Activated CD4-positive, alpha-beta T cell treated with anti-CD3 and anti-CD28 coated beads, Interleukin-2, Interleukin-4, amounts not matched to agents 100 ng/mL and 50 ng/mL, durations not matched to agents 16 hours and 8 hours (primary cell): ENCODE results near the gene RBMS3.
"Not testable (repeated sequence)": the region's sequence is repeated elsewhere in the genome, so short reads cannot be mapped to it uniquely, and the experiment has no call there.

ENCODE experiments used
- DNase-seq: peaks from one replicate; pipeline ENCODE4 v3.0.0-alpha.2; 2020; ENCODE audit warnings: low spot score

RBMS3 gene

DNA sequence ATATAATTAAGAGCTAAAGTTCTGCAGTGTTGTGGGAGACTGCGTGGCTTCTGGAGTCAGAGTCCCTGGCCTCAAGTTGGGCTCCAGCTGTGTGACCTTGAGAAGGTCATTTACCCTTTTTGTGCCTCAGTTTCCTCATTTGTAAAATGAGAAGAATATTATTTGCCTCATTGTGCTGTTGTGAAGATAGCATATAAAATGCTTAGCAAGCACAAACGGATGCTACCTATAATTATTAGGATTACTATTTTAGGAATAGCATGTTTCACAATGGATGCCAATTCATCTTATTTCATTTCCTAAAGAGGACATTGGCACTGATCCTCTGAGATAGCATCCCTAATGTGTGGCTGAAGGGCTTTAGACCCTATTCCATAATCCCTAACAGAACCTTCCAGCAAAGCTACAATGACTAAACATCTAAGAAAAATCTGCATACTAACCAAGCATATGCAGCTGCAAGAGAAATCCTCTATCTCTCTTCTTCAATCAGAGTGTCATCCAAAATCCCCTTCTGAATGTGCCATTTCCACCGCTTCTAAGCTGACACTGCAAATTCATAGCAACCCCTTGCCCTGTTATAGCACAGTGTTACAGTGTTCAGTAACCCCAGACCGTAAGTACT lies 148.3 kb downstream of the RBMS3 start:
- DNase-seq: no peak

DNA sequence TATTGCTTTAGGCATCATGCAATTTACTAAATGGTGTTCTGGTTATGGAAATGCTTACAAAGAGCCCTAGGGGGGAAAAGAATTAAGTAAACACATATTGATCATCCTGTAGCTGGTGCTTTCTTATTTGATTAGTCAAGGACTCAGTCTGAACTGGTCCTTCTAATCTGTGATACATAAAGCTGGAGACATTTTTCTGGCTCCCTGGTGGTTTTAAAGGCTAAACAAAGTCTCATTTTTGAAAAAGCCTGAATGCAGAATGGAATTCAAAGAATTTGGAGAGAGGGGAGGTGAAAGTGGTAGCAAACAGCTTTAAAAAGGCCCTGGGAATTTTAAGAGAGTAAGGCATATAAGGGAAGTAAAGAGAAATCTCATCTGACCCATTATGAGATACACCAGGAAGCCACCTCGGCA lies 149.7 kb downstream of the RBMS3 start:
- DNase-seq: no peak

DNA sequence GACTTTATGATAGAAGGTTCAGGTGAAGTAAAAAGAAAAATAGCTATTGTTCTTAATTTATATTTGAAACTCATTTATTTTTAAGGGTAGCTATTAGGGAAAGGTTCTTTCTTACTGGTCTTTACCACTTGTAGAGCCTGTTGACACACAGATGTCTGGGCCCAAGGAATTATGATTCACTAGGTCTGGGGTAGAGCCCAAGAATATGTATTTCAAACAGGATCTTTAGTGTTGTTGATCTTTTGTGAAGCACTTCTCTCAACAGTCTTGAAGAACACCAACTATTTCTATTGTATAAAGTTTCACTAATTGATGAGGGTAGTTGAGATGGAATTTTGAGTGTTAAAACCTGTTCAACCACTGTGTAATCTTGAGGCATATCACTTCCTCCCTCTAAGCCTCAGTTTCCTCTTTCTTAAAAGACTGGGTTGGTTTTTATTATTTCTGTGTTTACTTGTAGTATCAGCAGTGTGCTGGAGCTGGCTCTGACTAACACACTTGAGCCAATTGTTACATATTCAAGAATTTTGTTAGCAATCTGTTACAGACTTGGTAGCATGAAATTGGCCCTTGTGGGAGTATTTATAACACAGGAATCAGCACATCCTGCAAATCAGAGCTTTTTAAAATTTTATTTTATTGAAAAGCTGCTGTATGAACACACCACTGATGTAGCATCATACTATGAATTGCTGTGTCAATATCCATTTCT lies 155.9 kb downstream of the RBMS3 start:
- no peak for DNase-seq

DNA sequence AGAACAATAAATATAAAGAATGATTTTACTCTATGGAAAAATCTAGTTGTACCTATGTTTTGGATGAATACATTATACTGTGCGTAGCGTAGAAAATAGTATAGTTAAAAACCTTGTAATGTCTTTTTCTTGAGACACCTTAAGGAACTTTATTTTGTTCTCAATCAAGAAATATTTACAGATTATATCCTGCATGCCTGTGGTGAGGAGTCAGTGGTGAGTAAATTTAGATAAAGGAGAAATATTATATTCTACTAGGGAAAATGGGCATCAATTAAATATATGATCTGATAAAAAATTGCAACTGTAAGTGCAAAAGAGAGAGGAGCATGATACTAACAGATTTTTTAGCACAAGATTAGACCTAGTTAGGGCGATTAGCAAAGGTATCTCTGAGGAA lies 157.7 kb downstream of the RBMS3 start:
- DNase-seq: no peak

DNA sequence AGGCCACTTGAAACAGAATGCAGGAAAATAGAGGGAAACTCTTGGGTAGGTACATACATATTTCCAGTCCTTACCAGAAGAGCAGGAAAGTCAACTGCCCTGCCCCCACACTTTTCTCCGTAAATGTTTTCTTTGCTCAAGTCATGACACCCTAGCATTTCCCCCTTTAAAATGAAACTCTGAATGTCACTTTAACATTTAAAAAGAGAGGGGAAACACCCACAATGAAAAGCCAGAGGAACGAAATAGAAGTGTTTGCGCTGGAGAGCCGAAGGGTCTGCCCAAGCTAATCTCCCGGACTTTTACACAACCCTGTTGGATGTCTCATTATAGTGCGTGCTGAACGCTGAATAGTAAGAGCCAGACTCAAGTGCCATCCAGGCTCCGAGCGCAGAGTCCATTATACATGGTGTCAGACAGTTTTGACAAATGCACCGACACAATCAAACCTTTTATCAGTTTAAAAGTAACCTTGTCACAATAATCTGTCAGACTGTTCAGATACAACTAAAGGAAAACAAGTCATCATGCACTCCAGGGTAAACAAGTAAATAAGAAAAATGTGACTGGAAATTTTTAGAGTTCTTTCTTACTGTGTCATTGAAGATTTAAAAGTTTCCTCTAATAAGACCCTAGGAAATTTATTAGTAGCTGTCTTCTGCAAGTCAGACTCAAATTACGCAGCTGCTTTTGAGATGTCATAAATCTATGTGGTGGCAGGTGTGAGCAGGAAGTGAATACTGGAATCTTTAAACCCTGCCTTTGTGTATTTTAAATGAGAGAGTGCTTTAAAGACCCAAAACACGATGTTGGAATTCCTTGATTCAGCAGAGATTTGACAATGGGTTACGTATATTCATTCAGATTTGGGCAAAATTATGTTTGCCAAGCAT lies 159.8 kb downstream of the RBMS3 start:
- DNase-seq: no peak

DNA sequence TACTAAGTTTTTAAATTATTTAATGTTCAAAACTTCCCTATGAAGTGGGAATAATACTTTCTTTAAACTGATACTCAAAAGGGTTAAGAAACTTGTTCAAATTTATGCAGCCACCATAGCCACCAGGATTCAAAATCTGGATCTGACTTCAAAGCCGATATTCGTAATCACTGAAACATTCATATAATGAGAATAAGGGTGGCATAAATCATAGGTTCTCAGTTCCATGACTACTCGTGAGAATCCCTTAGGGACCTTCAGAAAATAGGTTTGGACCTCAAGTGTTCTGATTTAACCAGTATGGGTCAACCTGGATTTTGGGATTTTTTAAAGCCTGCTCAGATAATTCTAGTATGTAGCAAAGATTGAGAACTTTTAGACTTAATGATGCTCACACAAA lies 160.6 kb downstream of the RBMS3 start:
- no peak for DNase-seq

DNA sequence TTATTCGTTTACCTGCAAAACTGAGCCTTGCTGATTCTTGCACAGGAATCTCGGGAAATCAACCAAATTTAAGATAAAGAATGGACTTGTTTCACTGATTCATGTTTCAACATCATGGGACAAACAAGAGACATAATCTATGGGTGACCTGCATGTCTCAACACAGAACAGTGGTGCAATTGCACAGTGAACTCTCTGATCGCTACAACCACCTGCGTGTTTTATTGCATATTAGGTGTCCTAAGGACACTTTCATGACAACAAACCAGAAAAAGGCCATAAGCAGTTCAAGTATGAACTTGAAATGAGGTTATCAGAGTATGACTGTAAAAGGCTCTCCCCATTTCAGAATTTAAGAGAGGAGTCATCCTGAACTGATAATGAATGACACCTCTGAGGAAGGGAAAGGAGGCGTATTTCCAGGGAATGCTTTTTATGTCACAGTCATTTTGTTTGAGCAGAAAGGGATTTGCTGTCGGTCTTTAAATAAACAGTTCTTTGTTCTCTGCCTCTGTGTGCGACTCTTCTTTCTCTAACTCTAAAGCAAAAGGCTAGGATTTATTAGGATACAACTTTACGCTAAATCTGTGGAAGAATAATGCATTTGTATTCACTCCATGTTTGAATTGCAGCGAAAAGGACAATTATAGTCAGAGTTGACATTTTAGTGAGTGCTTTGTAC lies 167.2 kb downstream of the RBMS3 start:
- no peak for DNase-seq

DNA sequence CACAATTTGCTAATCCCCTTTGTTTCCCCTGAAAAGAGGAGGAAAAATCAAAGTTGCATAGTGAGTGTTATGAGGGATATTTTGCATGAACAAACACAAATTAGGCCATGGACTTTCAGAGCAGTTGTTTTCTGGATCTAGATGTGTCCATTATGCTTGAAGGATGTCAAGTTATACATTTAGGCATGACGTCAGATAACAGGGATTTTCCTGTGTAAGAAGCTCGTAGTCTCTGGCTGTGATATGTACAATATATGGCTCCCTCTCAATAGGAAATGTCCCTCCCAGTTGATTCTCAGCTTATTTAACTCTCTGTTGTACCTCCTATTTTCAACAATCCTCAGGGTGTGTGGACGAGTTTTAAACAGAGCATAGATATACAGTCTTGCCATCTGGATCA lies 171.0 kb downstream of the RBMS3 start:
- DNase-seq: no peak

DNA sequence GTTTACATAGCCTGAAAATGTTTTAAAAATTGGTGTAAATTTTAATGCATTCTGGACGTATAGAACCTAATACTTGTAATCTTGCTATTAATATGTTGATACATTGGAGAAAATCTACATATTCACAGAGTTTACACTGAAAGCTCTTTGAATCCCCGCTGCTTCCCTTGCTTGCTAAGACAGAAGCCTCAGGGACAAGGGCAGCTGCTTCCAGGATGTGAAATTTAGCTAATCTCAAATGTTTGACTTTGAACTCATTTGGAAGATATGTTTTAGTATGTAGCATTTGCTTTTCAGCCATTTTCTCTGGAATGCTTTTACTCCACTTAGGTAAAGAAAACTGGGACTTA lies 172.0 kb downstream of the RBMS3 start:
- DNase-seq: no peak

DNA sequence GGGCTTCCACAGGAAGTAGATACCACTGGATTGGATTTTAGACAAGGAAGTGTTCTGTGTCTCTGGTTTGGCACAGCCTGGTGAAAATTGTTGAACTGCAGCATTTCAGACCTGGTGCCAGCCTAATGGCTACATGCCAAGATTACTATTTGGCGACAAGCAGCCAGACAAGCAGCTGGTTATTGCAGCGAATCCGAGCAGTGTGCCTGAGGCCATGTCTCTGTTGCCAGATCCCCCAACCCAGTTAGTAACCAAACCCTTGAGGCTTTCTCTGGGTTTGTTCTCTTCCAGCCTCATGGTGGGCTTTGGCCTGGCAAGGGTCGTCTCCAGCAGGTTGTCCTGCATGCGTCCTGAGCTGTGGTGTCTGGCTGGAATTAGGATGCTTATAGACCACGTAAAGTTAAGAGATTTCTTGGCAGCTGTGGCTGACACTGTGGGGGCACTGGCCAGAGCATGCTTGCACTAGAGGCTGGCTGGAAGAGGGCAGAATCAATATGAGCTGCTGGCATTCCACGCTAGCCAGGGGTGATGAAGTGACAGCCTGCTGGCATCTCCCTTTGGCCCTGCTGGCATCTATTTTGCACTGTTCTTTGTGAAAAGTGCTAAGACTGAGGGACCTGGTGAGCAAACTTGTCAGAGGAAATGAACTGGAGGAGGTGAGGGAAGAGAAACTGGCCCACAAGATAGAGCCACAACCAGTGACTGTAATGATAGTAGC lies 172.6 kb downstream of the RBMS3 start:
- no peak for DNase-seq

DNA sequence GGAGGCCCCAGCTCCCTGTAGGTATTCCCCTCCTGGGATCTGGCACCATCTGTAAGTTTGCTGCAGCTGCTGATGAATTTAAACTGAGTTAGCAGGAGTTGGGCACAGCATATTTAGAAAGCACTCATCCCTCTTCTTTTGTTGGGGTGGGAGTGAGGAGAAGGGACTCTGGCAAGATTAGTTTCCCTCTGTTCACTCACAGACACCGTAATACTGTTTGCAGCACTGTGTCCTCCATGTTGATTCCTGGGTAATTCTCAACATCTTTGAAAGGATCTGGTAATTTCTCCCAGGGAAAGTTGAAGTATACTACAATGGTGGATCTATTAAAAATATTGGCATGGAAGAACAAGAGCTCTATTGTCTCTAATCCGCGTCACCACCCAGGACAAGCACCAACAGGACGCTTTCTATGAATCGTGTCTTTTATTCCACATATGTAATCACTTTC lies 173.3 kb downstream of the RBMS3 start:
- no peak for DNase-seq

DNA sequence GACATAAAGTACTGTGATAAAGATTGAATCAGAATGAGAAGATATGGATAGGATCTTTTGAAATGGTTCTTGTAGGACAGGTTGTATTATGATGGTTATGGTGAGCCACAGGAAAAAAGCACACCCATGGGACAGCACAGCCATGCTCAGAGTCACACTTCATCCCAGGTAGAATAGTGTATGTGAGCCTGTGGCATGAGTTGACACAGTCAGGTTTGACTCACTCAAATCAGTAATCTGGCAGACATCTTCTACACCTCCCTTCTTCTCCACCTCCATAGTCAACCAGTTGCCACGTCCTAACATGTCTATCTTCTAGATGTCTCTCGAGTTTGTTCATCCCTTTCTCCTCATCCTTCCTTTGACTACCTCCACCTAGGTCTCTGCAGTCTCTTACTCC lies 176.0 kb downstream of the RBMS3 start:
- no peak for DNase-seq

DNA sequence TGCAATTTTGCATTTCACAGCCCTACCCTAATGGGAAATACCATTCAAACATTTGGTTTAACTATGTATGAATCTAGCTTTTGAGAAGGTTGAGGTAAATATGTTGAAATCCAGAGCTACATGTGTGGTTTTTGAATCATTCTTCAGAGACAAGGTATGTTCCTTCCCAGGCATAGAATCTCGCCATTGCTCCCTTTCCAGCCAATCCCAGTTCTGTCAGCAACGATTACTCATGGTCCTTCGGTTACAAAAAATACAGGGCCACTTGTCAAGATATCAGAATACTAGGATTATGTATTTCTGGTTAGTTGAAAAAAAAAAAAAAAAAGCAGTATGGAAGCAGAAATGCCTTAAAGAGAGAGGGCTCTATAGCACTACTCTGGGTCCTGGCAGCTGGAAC lies 182.4 kb downstream of the RBMS3 start:
- DNase-seq: no peak

DNA sequence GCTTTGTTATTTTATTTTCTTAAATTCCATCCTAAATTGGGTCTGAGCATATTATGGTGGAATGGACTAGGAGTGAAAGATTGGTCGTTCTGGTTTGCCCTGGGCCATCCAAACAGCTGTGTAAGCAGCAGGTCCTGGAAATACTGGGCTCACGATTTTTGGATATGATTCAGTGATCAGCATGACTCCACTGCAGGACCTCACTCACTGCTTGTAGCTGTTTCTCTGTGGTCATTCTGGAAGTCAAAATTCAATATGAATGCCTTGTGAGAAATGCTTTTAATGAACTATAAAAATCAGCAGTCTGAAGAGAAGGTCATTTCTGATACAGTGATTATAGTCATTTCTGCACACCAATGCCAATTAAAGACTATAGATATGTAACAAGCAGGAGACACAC lies 185.0 kb downstream of the RBMS3 start:
- DNase-seq: no peak

DNA sequence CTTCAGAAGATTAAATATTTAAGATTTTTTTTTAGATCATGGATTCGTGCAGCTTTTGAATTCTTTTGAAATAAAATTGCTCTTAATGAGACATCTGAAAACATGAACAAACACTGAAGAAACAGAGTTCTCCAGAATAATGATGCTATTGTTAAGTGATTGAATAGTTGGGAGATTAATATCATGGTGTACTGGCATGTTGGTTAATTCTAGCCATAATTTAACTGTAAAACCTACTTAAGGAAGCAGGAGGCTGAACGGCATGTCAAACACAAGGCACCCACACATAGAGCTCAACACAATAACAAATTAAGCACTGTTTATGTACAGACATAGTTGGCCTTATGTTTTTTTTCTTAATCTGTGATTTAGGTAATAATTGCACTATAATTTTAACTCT lies 185.6 kb downstream of the RBMS3 start:
- DNase-seq: no peak

DNA sequence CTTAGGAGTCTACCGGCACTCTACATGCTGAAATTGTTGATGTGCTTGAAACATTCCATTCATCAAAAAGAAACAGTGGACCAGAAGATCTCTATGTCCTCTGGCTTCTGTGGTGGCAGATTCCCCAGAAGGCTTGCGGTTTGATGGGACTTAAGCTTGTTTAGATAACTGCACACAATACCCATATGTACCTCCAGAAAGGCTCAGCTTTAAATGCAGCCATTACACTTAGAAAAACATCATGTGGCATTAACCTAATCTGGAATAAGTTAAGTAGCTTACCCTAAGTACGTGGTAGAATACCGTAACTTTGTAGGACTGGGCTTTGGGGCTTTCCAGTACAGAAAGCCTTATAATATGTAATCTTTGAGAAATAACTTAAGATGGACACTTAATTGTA lies 187.3 kb downstream of the RBMS3 start:
- DNase-seq: no peak

DNA sequence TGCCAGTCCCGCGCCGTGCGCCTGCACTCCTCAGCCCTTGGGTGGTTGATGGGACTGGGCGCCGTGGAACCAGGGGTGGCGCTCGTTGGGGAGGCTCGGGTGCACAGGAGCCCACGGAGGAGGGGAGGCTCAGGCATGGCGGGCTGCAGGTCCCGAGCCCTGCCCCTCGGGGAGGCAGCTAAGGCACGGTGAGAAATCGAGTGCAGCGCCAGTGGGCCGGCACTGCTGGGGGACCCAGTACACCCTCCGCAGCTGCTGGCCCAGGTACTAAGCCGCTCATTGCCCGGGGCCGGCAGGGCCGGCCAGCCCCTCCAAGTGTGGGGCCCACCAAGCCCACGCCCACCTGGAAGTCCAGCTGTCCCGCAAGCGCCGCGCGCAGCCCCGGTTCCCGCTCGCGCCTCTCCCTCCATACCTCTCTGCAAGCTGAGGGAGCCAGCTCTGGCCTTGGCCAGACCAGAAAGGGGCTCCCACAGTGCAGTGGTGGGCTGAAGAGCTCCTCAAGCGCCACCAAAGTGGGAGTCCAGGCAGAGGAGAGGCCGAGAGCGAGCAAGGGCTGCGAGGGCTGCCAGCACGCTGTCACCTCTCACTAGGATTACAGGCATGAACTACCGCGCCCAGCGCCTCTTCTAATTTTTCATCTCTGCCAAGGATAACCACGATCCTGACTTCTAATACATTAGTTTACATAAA lies 192.8 kb downstream of the RBMS3 start:
- not testable (repeated sequence) for DNase-seq

DNA sequence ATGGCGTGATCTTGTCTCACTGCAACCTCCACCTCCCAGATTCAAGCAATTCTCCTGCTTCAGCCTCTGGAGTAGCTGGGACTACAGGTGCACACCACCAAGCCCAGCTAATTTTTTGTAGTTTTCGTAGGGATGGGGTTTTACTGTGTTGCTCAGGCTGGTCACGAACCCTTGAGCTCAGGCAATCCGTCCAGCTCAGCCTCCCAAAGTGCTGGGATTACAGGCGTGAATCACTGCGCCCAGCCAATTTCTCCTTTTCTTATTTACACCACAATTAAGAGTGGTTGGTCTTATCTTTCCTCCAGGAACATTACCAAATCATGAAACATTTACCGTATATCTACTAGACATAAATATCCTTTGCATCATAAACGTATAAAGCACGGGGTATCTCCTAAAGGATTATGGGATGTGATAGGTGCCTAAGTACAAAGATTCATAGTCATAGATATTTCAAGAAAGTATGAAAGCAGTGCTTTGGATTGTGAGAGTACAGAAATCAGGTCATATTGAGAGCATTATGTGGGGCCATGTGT lies 194.5 kb downstream of the RBMS3 start:
- no peak for DNase-seq

DNA sequence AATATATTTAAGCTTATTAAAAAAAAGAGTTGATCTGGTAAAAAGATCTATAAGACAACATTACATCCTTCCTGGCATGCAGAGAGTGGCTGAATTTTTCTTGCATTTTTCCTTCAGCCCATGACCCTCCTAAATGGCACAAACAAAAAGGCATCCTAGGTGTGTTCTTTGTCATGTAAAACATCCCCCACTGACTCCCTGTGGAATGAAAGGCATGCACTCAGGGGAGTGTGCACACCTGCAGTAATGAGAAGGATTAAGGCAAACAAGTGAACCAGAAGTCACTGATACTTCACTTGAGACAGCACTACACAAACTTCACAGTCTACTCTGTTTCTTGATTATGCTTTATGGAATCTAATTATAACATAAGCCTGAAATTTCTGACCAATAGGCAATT lies 195.0 kb downstream of the RBMS3 start:
- no peak for DNase-seq

DNA sequence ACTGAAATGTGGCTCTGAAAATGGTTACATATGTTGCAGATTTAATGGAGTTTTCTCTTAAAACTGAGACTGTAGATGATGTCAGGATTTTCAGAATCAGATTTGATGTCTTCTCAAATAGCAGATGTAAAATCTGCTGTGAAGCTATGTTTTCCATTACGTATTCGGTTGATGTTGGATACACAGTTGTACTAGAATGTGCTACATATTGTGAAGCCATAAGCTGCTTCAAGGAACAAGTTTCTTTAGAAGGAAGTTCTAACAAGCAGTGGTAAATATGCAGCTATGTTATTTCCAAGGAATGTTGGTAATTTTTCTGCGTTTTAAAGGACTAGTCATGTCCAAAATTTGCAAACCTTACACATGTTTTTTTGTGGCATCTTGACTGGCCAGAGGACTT lies 197.7 kb downstream of the RBMS3 start:
- no peak for DNase-seq

DNA sequence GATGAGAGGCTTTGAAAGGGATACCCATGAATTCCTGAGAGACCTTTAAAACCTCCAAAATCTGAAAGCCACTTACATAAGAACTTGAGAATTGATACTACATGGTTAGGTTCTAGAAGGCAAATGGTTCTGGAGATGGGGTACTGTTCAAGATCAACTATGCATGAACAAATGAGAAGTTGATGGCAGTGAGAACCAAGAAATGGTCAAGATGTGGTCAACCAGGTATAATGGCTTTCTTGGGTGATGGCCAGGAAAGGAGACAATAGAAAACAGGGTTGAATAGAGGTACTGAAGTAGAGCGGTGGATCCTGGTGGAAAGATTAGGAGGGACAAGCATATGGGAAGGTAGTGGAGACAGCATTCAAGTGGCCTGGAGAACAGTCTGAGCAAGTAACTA lies 200.4 kb downstream of the RBMS3 start:
- DNase-seq: no peak
